ENCODE data around the gene SLC25A33.

SLC25A33 gene

DNA sequence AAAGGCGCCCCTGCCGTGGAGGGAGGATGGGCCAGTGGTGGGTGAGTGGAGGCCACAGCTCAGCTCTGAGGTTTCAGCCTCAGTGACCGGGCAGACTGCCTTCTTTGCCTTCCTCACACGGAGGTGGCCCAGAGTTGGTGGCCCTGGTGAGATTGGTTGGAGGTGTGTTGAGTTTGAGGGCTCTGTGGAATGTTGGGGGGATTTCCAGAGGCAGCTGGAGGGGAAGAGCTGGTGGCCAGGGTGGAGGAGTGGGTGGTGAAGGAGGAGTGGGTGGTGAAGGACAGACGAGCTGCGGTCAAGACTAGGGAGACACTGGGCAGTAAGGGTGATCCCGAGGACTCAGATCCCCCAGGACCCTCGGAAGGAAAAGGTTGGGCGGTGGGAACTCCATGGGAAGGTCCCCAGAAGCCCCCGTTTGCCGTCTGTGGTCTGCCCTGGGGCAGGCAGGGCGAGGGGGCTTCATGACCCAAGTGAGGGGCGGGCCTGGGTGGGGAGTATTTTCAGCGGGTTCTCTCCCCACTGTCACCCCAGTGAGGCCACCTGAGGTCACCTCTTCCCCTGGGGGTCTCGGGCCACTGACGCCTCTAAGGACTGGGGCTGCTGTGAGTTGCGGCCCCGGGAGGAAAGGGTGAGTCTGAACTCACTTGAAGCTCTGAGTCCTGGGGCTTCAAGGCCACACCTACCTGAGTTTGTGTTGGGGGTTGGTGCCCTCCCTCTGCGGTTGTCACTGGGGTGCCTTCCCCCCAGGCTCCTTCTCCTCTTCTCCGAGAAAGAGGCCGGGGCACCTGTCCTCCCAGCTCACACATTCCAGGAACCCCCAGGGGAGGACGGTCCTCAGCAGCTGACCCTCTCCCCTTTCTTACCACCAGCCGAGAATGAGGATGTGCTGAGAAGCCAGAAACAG, 89.5 kb downstream of the SLC25A33 start:
- no peak for DNase-seq

- DNase-seq: no peak
Observed at GRCh38 chr1:9629445-9630201, 90.4 kb downstream of the SLC25A33 start.

GRCh38 chr1:9630331-9631111, 91.3 kb downstream of the SLC25A33 start:
- DNase-seq: no peak

GRCh38 chr1:9631613-9632012, 92.3 kb downstream of the SLC25A33 start:
- no peak for DNase-seq

DNA sequence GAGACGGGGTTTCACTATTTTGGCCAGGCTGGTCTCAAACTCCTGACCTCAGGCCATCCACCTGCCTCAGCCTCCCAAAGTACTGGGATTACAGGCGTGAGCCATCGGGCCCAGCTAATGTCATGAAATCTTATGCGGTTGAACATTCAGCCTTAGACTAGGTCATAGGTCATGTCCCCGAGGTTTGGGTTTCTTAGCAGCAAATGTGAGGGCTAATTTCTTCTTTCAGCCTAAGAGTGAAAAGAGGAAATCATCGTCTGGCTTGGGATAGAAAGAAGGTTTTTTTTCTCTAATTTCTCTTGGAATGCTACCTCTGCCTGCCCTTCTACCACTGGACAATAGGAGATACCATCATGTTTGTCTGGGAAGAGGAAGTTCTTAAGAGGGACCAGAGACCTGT, 94.2 kb downstream of the SLC25A33 start:
- no peak for DNase-seq

GRCh38 chr1:9634582-9634981, 95.3 kb downstream of the SLC25A33 start:
- DNase-seq: no peak

Data from cerebellar nuclear complex (tissue), 1 donor.